GM19397 (cell line): ENCODE results near the gene KRTAP10-8.
"Not testable (repeated sequence)": the region's sequence is repeated elsewhere in the genome, so short reads cannot be mapped to it uniquely, and the experiment has no call there.

Source experiments
- ATAC-seq: cut with Tn5 transposase; IDR thresholded peaks from one replicate; pipeline ENCODE4 v1.9.1; 2021; ENCODE audit warnings: mild to moderate bottlenecking, moderate library complexity; ENCODE audit not compliant: unreplicated experiment

The KRTAP10-8 gene

DNA sequence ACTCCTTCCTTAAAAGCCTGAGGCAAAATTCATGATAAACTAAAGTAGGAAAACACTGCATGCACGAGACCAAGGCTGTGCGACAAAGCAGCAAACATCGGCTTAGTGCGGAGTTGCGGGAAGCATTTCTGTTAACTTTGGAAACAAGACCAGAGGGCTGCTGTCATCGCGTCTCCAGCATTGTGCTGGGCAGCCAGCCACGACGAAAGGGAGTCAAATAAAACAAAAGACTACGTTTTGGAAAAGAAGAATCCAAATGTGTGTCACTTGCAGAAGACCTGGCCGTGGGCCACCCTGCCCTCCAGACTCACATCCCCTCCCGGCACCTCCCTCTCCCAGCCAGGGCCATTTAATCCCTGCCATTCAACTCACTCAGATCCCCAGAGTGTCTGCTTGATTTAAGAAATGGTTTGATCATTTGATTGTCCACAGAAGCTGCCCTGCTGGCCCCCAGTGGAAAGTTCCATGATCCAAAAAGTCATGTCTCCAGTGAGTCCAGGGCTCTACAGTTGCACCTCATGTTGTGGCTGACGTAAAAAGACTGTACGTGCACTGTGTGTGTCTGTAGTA is 31.9 kb downstream of the KRTAP10-8 start:
- no peak for ATAC-seq

DNA sequence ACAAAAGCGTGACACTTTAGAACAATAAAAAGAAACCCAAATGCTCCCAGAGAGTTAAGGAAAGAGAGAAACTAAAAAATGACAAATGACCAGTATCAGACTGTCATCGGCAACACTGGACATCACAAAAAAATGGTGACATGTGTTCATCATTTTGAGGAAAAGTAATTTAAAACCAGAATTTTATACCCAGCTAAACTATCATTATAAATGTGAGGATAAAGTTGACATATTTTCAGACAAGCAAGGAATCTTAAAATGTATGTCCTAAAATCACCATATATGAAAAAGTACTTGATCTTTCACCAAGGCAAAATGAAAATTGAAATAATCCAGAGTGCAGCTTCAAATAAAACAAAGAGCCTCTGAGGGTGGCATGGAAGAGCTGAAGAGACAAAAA is 33.0 kb downstream of the KRTAP10-8 start:
- ATAC-seq = no peak

DNA sequence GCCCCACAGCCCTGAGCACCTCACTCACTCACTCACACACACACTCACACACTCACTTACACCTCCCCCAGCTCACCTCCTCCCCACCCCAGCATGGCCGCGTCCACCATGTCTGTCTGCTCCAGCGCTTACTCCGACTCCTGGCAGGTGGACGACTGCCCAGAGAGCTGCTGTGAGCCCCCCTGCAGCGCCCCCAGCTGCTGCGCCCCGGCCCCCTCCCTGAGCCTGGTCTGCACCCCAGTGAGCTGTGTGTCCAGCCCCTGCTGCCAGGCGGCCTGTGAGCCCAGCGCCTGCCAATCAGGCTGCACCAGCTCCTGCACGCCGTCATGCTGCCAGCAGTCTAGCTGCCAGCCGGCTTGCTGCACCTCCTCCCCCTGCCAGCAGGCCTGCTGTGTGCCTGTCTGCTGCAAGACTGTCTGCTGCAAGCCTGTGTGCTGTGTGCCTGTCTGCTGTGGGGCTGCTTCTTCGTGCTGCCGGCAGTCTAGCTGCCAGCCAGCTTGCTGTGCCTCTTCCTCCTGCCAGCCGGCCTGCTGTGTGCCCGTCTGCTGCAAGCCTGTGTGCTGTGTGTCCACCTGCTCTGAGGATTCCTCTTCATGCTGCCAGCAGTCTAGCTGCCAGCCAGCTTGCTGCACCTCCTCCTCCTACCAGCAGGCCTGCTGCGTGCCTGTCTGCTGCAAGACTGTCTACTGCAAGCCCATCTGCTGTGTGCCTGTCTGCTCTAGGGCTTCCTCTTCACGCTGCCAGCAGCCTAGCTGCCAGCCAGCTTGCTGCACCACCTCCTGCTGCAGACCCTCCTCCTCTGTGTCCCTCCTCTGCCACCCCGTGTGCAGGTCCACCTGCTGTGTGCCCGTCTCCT is 34.7 kb downstream of the KRTAP10-8 start, which contains the start of gene KRTAP10-11:
TSS of gene KRTAP10-11 (plus strand) at position 49 of the 856 bp plus-strand sequence. CDS start at position 94, 45 bp downstream.
- ATAC-seq = not testable (repeated sequence)

DNA sequence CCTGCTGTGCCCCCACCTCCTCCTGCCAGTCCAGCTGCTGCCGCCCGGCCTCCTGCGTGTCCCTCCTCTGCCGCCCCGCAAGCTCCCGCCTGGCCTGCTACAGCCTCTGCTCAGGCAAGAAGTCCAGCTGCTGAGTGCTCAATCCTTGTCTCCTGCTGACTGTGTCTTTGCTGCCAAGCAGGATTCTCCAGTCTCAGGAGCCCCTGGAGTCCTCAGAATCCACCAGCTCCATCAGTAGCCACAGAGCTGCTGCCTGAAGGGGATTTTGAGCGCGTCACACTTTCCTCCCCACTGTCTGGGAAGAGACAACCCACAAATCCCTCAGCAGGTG is 35.3 kb downstream of the KRTAP10-8 start:
- ATAC-seq = no peak

DNA sequence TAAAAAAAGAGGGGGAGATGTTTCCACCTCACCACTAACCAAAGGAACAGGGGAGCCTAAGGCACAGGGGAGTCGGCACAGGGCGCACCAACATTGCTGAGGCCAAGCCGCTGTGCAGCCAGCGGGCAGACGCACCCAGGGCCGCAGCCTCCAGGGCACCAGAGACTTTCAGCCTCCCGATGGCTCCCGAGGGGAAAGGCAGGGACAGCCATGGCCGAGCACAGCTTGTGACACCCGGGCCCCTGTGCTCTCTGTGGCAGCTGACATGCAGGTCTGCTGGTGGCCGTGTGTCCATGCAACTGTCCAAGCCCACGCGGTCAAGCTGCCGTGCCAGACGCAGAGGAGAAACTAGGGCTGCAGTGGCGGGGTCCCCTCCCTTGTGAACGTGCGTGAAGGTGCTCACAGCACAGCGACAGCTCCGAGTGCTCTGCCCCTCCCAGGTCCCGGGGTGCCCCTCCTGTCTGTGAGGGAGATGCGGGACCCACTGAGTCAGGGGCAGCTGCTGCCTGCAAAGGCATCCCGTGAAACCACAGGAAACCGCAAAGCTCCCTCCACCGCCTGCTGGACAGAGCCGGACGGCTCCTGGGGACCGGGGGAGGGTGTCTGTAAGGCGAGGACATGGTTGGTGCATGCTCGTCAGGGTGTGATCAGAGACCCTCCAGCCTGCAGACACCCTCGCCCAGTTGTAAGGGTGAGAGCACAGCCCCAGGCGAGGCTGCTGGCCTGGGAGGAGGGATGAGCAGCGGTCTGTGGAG is 36.9 kb downstream of the KRTAP10-8 start:
- ATAC-seq = no peak

DNA sequence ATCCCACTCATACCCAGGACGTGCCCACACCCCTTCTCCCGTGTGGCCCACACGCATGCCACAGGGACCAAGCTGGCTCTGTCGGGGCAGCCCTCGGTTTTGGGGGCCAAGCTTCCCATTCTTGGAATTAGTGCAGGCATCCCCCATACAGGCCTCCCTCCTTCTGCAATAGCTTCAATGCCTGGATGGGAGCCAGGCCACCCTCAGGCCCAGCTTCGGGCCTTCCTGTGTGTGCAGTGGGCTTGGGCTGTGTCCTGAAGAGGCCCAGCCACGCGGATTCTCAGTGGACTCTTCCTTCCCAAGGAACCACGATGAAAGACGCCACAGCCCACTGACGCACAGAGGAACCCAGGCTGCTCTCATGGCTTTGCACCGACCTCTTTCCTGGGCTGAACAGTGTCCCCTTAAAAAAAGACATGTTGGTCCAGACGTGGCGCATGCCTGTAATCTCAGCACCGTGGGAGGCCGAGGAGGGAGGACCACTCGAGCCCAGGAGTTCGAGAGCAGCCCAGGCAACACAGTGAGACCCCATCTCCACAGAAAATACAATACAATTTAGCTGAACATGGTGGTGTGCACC is 37.7 kb downstream of the KRTAP10-8 start:
- no peak for ATAC-seq

DNA sequence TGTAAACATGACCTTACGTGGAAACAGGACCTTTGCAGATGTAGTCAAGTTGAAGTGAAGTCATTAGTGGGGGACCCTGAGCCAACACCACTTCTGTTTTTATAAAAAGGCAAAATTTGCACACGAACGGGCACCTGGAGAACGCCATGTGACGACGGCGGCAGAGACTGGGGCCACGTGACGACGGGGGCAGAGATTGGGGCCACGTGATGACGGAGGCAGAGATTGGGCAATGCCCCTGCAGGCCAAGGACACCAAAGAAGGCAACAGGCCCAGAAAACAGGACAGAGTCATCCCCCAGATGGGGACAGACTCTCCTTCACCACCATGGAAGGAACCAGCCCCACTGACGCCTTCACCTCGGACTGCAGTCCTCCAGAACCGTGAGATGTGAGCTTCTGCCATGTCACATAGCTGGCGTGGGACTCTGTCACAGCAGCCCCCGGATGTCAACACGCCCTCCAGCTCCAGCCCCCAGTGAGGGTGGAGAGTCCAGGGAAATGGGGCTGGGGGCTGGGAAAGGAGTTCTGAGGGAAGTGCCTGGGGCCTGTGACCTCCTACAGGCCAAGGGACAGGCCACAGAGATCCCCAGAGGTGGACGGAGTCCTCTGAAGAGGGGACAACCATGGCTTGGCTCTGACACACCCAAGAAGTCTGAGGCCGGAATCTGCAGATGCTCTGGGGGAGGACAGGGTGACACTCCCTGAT is 38.5 kb downstream of the KRTAP10-8 start:
- no peak for ATAC-seq

DNA sequence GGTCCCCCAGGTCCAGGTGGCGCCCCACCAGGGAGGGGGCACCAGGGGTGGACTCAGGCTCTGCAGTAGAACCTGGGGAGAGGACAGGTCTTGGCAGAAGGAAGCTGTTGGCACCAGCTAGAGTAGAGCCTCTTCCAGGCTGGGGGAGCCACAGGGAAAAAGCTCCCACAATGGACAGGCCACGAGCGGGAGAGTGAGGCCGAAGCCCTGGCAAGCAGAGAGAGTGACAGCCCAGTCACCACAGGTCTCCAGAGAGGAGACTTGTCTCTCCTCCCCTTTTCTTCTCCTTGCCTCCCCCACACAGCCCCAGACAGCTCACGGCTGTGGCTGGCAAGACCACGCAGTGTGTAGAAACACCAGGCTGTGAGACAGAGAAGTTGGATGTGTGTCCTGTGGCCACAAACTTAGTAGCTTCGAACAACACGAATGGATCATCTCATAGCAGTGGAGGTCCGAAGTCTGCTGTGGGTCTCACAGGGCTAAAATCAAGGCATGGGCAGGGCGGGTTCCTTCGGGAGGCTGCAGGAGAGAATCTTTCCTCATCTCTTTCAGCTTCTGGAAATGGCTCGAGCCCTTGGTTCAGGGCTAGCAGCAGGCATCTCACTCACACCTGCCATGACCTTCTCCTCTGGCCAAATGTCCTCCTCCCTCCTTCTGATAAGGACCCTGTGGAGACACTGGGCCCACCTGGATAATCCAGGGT is 39.2 kb downstream of the KRTAP10-8 start:
- ATAC-seq = no peak

DNA sequence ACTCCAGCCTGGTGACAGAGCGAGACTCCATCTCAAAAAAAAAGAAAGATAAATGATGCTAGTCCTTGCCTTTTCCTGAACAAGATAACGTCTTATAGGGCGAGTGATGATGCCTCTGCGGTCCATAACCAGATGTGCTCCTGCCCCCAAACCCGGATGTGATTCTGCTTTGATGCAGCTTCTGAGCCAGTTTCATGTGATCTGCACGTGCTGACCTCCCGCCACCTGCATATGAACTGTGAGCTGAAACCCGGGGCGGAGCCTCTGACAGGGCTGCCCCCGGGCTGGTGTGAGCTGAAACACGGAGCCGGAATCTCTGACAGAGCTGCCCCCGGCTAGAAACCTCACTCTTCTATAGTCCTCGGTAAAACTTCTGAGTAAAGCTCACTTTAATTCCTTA is 41.2 kb downstream of the KRTAP10-8 start:
- ATAC-seq = no peak

DNA sequence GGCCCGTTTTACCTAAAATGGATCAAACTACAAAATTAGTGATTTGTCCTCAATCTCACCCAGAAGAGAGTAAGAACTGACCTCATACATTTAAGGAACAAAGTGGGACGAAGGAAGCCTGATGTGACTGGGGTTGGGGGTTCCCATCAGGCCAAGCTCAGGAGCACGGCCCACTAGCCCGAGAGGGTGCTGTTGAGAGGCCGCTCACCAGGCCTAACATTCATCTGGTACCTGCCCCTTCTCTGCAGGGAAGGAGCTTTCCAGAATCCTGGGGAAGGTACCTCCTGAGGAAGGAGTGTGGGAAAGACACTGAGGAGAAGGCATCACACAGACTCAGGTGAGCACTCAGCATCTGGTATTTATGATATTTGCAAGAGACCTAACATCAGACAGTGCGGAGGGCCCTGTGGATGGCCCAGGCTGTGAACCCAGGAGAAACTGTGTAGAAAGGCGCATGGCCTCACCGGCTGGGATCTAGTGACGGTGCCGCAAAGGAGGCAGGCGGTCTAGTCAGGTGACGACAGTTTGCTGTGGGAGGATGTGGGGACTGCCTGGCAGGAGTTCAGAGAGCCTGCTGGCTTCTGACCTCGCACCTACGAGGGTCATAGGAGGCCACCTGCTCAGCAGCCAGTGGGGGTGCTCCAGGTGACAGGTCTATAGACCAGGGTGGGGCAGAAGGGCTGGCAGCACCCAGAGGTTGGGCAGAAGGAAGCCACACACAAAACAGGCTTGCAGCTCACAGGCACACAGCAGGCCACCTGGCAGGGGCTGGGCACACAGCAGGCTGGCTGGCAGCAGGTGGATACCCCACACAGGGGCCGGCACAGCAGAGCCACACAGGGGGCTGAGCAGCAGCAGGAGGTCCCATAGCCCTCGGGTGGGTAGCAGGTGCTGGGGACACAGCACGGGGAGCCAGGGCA is 42.0 kb downstream of the KRTAP10-8 start:
- ATAC-seq = no peak

DNA sequence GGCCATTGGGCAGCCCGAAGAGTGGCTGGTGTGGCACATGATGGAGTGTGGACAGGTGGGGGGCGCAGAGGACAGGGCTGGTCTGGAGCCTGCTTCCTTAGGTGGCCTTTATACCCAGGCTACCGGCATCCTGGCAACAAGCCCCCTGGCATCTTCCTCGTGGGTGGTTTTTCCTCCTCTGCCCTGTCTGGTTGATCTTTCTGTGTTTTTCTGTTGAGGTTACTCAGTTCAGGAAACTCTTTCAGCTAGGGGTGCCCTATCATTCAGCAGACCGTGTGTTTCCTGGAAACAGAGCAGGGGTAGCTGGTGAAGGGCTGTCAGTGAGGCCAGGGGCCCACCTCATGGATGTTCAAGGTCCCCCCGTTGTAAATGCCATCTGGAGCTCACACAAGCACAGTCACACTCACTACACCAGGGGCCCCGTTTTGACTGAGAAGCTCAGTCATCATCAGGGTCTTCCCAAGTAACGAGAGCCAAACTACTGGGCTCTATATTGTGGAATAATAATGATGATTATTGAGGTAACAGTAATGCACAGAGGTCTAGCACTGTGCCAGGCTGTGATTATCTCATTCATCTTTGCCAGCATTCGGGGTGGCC is 42.8 kb downstream of the KRTAP10-8 start, which contains the start of gene KRTAP12-4:
TSS of gene KRTAP12-4 (minus strand) at position 84 of the 600 bp plus-strand sequence. CDS start at position 39, 45 bp downstream.
- ATAC-seq = no peak

DNA sequence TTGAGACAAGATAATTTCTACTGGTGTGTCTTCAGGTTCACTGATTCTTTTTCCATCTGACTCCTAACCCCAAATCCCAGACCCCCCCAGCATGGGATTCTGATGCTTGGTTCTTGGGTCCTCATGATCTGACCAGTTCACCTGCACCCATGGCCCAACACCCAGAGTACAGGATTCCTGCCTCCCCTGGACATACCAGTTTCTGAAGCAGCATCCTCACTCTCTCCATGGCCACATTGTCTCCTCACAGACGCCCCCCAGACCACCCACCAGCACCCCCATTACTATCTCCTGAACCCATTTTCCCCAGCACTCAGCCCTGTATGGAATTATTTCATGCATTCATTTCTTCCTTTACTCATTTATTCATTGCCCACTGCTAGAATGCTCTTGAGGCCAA is 45.0 kb downstream of the KRTAP10-8 start:
- no peak for ATAC-seq

DNA sequence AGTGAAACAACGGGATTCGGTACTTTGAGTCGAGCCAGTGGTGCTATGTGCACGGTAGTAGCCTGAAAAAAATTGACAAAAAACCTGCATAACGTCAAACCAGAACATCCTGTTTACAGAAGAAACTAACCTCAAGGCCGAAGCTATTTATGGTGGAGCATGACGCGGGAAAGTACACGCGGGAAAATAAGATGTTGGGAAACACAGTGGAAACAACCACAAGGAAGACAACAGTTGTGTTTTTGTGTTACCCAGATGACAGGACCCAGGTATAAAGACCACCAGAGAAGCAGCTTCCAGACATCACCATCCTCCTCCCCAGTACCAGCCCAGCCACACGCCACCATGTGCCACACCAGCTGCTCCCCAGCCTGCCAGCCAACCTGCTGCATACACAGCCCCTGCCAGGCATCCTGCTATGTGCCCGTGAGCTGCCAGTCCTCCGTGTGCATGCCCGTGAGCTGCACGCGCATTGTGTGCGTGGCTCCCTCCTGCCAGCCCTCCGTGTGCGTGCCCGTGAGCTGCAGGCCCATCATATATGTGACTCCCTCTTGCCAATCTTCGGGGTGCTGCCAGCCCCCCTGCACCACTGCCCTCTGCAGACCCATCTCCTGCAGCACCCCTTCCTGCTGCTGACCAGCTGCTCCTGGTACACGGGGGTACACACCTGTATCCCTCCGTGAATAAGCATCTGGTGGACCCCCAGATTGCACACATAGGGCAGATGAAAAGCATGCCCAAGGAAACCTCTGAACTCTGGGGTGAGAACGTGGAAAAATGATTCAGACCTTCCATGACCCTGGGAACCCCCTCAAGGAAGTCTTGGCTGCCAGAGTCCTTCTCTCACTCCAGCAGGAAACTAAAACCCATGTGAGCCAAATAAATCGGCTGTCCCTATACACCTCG is 46.0 kb downstream of the KRTAP10-8 start, which contains the start of gene KRTAP12-3:
TSS of gene KRTAP12-3 (plus strand) at position 298 of the 906 bp plus-strand sequence. CDS start at position 346, 48 bp downstream.
- ATAC-seq = no peak

DNA sequence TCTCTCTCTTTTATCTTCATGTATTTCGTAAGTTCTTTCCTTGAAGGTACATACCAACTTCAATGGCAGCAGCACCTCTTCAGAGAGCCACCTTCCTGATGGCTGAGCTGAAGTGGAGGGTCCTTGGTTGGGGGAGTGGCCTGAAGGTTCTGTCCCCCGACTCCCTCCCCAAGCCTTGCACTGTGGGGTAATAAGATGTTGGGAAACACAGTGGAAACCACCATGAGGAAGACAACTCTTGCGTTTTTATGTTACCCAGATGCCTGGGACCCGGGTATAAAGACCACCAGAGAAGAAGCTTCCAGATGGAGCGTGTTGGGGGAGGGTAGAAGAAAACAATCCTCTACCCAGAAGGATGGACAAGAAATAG is 46.6 kb downstream of the KRTAP10-8 start:
- ATAC-seq = no peak

DNA sequence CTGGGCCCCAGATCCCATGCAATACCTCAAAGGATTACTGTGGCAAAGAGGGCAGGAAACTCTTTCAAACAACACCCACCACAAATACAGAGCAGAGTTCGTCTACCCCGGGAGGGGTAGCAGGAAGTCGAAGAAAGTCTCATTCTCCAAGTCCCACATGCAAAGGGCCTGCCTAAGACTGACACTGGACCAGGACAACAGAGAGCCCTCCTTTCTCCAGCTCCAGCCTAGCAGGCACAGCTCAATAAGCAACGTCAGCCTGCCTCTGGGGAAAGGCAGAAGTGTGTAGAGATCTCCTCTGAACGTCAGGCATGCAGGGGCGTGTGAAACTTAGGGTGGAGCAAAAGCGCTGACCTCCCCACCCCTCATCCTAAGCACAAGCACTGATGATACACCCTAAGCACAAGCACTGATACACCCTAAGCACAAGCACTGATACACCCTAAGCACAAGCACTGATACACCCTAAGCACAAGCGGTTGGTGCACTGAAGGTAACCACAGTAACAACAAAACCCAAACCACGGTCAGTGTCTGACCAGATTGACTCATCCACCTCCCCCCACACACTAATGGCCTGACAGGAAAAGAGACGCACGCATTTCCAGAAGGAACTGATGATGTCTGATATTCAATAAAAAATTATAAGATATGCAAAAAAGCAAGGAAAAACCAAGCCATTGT is 47.2 kb downstream of the KRTAP10-8 start:
- no peak for ATAC-seq

DNA sequence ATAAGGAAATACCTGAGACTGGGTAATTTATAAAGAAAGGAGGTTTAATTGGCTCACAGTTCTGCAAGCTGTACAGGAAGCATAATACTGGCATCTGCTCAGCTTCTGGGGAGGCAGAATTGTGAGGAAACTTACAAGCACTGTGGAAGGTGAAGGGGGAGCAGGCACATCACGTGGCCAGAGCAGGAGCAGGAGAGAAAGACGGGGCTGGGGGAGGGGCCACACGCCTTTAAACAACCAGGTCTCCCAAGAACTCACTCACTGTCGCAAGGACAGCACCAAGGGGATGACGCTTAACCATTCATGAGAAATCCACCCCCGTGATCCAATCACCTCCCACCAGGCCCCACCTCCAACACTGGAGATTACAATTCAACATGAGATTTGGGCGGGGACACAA is 49.7 kb downstream of the KRTAP10-8 start:
- ATAC-seq = not testable (repeated sequence)
